NT2/D1 (cell line): Measurements from ENCODE around the gene RNF13.

ENCODE experiments used
- SUZ12 ChIP-seq: IDR thresholded peaks from 2 replicates; pipeline ENCODE4 v1.6.1; 2011; ENCODE audit not compliant: insufficient read length, insufficient read depth; ENCODE audit errors: extremely low read depth
- YY1 ChIP-seq: IDR thresholded peaks from 2 replicates; pipeline ENCODE4 v1.6.1; 2011; ENCODE audit not compliant: insufficient read length, insufficient read depth
- ZNF274 ChIP-seq: IDR thresholded peaks from 2 replicates; pipeline ENCODE4 v1.6.1; 2011; ENCODE audit warnings: mild to moderate bottlenecking, low read depth, low read length

DNA sequence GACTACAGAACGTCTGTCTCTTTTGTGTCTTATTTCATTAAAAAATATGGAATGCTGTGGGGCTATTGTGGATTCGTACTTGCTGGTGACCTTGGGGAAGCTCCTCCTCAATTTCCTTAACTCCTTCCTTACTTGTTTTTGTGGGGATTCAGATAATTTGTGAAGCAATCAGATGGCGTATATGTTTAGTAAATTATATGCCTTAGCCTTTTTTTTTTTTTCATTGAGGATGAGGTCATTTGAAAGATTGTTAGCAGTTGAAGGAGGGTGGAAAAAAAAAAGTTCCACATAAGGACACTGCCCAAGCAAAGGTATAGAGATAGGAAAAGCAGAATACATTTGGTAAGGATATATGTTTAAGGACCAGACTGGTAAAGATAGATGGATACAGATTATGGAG lies 3.3 kb downstream of the RNF13 start:
- TF ChIP-seq ZNF274, result no peak
- TF ChIP-seq SUZ12, result no peak
- no peak for TF ChIP-seq YY1
